GM23248 (cell line): ENCODE data around the gene SNAP29. TPM values are rescaled to one million over a fixed set of nuclear protein-coding genes. Genes with fewer than 3 reads are reported as not detected.

Experiments used
- DNase-seq: peaks from one replicate; pipeline ENCODE4 v3.0.0-alpha.2; 2015
- H2AFZ ChIP-seq: fragments of 200-600 bp; sonication (generic); 2 replicates; pipeline ENCODE4 v1.6.1; 2016; ENCODE audit warnings: antibody characterized with exemption
- H3F3A ChIP-seq: fragments of 200-600 bp; sonication (generic); 2 replicates; pipeline ENCODE4 v1.6.1; 2016; ENCODE audit warnings: mild to moderate bottlenecking, antibody characterized with exemption, mixed run types; ENCODE audit not compliant: insufficient read depth
- H3K27ac ChIP-seq: fragments of 200-600 bp; sonication (generic); 2 replicates; pipeline ENCODE4 v1.5.1; 2016; ENCODE audit warnings: mild to moderate bottlenecking
- H3K27me3 ChIP-seq: fragments of 200-600 bp; sonication (generic); replicated peaks from 2 replicates; pipeline ENCODE4 v1.6.1; 2016; ENCODE audit warnings: mild to moderate bottlenecking; ENCODE audit not compliant: insufficient read depth
- H3K36me3 ChIP-seq: fragments of 200-600 bp; sonication (generic); 2 replicates; pipeline ENCODE4 v1.6.1; 2016; ENCODE audit warnings: low read depth, mild to moderate bottlenecking
- H3K4me1 ChIP-seq: fragments of 200-600 bp; sonication (generic); 2 replicates; pipeline ENCODE4 v1.6.1; 2016; ENCODE audit warnings: mild to moderate bottlenecking; ENCODE audit not compliant: insufficient read depth
- H3K4me2 ChIP-seq: fragments of 200-600 bp; sonication (generic); one replicate; pipeline ENCODE4 v1.6.1; 2016; ENCODE audit warnings: mild to moderate bottlenecking; ENCODE audit not compliant: unreplicated experiment
- H3K4me3 ChIP-seq: fragments of 200-600 bp; sonication (generic); 2 replicates; pipeline ENCODE4 v1.5.1; 2016; ENCODE audit warnings: mild to moderate bottlenecking
- H3K79me2 ChIP-seq: fragments of 200-600 bp; sonication (generic); 2 replicates; pipeline ENCODE4 v1.6.1; 2016; ENCODE audit warnings: mild to moderate bottlenecking; ENCODE audit not compliant: insufficient read depth
- H3K9ac ChIP-seq: fragments of 200-600 bp; sonication (generic); 2 replicates; pipeline ENCODE4 v1.6.1; 2016; ENCODE audit warnings: mild to moderate bottlenecking
- H3K9me2 ChIP-seq: fragments of 200-600 bp; sonication (generic); 2 replicates; pipeline ENCODE4 v1.6.1; 2016; ENCODE audit warnings: mixed run types, mild to moderate bottlenecking, moderate library complexity; ENCODE audit not compliant: insufficient read depth
- H3K9me3 ChIP-seq: fragments of 200-600 bp; sonication (generic); one replicate; pipeline ENCODE4 v1.6.1; 2017; ENCODE audit warnings: low read depth
- H4K20me1 ChIP-seq: fragments of 200-600 bp; sonication (generic); 2 replicates; pipeline ENCODE4 v1.6.0; 2016; ENCODE audit not compliant: insufficient read depth
- EZH2 ChIP-seq: fragments of 200-600 bp; sonication (generic); IDR thresholded peaks from 2 replicates; pipeline ENCODE4 v1.6.1; 2018; ENCODE audit warnings: antibody characterized with exemption, mild to moderate bottlenecking; ENCODE audit not compliant: insufficient read depth, poor library complexity, severe bottlenecking
- EZH2phosphoT487 ChIP-seq: fragments of 200-600 bp; sonication (generic); IDR thresholded peaks from 2 replicates; pipeline ENCODE4 v1.6.1; 2018; ENCODE audit warnings: antibody characterized with exemption, moderate library complexity, mild to moderate bottlenecking, low read depth; ENCODE audit not compliant: insufficient read depth
- WGBS, 2 experiments: methylation state at CpG; one replicate each; pipeline ENCODE4 v1.1.6; 2015 to 2017; ENCODE audit warnings: low lambda C conversion rate in 2 of 2, low coverage in 1 of 2; ENCODE audit errors: missing lambda C conversion rate in 2 of 2; 5-methylcytosine and 5-hydroxymethylcytosine counted together
- in situ Hi-C: fragments of 300-500 bp; cut with MboI; formaldehyde crosslinking; loops from 2 replicates; pipeline ENCODE4 v1.15.0; 2020
- polyA plus RNA-seq: library from polyadenylated mRNA; unstranded; fragments of >200 nt; fragmentation: Nextera tagmentation; extraction: Ambion mirVana; gene quantifications from 2 replicates; pipeline ENCODE4 v1.2.1, GENCODE V29; 2016
- total RNA-seq: library from RNA; depleted of rRNA; stranded (reverse); fragments of >200 nt; shearing (Covaris generic); gene quantifications from 2 replicates; pipeline ENCODE4 v1.2.3, GENCODE V29; 2014

The SNAP29 gene
- total and polyA plus RNA-seq, 2 experiments from 2014 or later, result 13.8 to 35.8 TPM

- no peaks in the 10 kb centered on the region for H4K20me1 ChIP-seq
- peaks cover 24% of the 10 kb centered on the region for H3F3A ChIP-seq
- TF ChIP-seq EZH2phosphoT487 (no peak), EZH2 (no peak)
- H3K36me3 ChIP-seq, result no peaks in the 10 kb centered on the region
- no peaks in the 10 kb centered on the region for H3K9me3 ChIP-seq
- no peak overlapping the region for H3K27ac ChIP-seq
- peak overlapping the region; percentile 82 for H3K9ac ChIP-seq
- peaks cover 26% of the 10 kb centered on the region for H3K4me1 ChIP-seq
- peak overlapping the region; percentile 82 for H3K4me3 ChIP-seq
- peaks cover 87% of the 10 kb centered on the region for H3K79me2 ChIP-seq
- no peaks in the 10 kb centered on the region for H3K9me2 ChIP-seq
- in situ Hi-C loops, result no loop called here
- DNase-seq, result peak; percentile 7
- peak overlapping the region; percentile 79 for H3K4me2 ChIP-seq
- 32 to 35% methylated on average over 8 of the region's 8 CpGs for WGBS, 2 experiments
- H3K27me3 ChIP-seq, result no peaks in the 10 kb centered on the region
- H2AFZ ChIP-seq, result peak overlapping the region; percentile 94
Observed at GRCh38 chr22:20859615-20860014, 808 bp downstream of the SNAP29 start.

DNA sequence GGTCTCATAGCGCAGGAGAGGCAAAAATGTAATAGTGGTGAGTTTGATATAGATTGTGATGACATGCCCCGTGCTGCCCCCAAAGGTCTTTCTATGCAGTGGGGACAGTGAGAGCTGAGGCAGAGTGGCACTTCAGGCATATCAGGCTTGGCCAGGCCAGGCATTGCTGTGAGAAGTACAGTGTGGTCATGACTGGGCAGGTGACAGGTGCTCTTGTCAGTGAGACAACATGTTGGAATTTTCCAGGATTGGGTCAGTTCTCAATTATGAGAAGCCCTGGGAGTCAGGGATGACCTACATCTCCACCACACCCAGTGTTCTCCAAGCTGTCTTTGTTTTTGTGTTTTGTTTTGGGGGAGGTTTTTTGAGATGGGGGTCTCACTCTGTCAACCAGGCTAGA, 3.7 kb downstream of the SNAP29 start:
- Histone ChIP-seq H3K9me2 (no peaks in the 10 kb centered on the region), H3K9me3 (no peaks in the 10 kb centered on the region), H3K4me2 (no peak overlapping the region), H3K4me3 (no peak overlapping the region), H3K27me3 (no peaks in the 10 kb centered on the region), H3K4me1 (peaks cover 11% of the 10 kb centered on the region), H3F3A (peaks cover 4% of the 10 kb centered on the region; the same call in 1 of the 2 replicates), H3K27ac (no peak overlapping the region), H4K20me1 (no peaks in the 10 kb centered on the region), H2AFZ (no peak overlapping the region), H3K79me2 (peaks cover 82% of the 10 kb centered on the region), H3K9ac (no peak overlapping the region), H3K36me3 (no peaks in the 10 kb centered on the region)
- TF ChIP-seq EZH2, result no peak
- no peak for TF ChIP-seq EZH2phosphoT487
- DNase-seq, result no peak
- in situ Hi-C loops, result no loop called here
- 95 to 100% methylated on average over 2 of the region's 2 CpGs for WGBS, 2 experiments

- 85 to 89% methylated on average over 4 of the region's 4 CpGs for WGBS, 2 experiments
- H3F3A ChIP-seq, result no peaks in the 10 kb centered on the region
- H3K9me2 ChIP-seq, result no peaks in the 10 kb centered on the region
- no peak overlapping the region for H3K4me2 ChIP-seq
- H3K79me2 ChIP-seq, result peaks cover 80% of the 10 kb centered on the region
- H3K27ac ChIP-seq, result no peak overlapping the region
- no peaks in the 10 kb centered on the region for H3K27me3 ChIP-seq
- H3K9me3 ChIP-seq, result no peaks in the 10 kb centered on the region
- H2AFZ ChIP-seq, result no peak overlapping the region
- in situ Hi-C loops, result no loop called here
- H3K9ac ChIP-seq, result no peak overlapping the region
- no peaks in the 10 kb centered on the region for H3K36me3 ChIP-seq
- no peak for DNase-seq
- H3K4me1 ChIP-seq, result peaks cover 12% of the 10 kb centered on the region; the same call in 1 of the 2 replicates
- H4K20me1 ChIP-seq, result no peaks in the 10 kb centered on the region
- TF ChIP-seq EZH2 (no peak), EZH2phosphoT487 (no peak)
- H3K4me3 ChIP-seq, result no peak overlapping the region
Observed at GRCh38 chr22:20863366-20863765, 4.6 kb downstream of the SNAP29 start.

DNA sequence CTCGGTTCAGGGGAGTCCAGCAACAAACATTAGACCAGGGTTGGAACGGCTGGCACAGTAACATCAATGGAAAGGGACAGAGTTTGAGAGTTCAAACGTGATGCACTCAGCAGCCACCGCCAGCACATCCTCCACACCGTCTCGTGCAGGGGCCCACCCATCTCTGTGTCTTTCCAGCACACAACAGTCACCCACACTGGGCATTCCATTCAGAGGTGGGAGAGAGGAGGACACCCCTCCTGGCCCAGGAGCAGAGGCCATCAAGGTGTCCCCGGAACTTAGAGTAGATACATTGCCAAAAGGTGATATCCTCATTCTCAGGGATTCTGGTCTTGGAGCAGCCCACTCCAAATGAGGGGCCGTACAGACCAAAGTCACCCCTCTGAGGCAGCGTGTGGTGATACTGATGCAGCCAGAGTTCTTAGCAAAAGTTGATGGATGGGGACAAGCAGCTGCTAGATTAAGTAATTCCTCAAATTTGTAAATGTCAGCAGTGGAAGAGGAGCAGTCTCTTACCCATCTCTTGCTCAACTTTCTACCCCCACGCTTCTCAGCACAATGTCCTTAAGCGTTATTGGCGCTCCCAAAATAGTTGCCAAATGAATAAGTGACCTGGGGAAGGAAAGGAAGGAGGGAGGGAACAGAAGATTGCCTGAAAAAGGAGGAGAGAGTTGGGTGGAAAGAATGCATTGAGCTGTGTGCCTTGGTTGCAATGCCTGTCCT, 5.5 kb downstream of the SNAP29 start:
- no peak for DNase-seq
- 93 to 94% methylated on average over 12 of the region's 12 CpGs for WGBS, 2 experiments
- in situ Hi-C loops, result no loop called here

More for the DNA sequence above, 5.5 kb downstream of the SNAP29 start:
- Histone ChIP-seq H3K4me2 (no peak overlapping the region), H3K4me1 (peaks cover 12% of the 10 kb centered on the region; the same call in 1 of the 2 replicates), H3K4me3 (no peak overlapping the region), H2AFZ (no peak overlapping the region), H3K9me2 (no peaks in the 10 kb centered on the region), H4K20me1 (no peaks in the 10 kb centered on the region), H3K79me2 (peaks cover 81% of the 10 kb centered on the region), H3K36me3 (no peaks in the 10 kb centered on the region), H3K9ac (no peak overlapping the region), H3K9me3 (no peaks in the 10 kb centered on the region), H3K27ac (no peak overlapping the region), H3F3A (no peaks in the 10 kb centered on the region), H3K27me3 (no peaks in the 10 kb centered on the region)
- no peak for TF ChIP-seq EZH2
- TF ChIP-seq EZH2phosphoT487, result no peak
